Mucosa of descending colon (tissue), 3 donors: ENCODE data around the gene PAK1. TPM values are rescaled to one million over a fixed set of nuclear protein-coding genes. Genes with fewer than 3 reads are reported as not detected.

Experiments used
- ATAC-seq: fragments of 200-7000 bp; cut with Tn5 transposase; one replicate; pipeline ENCODE4 v1.9.1; 2020; ENCODE audit warnings: mild to moderate bottlenecking, moderate library complexity
- DNase-seq, 3 donors: peaks; one replicate each; pipeline ENCODE4 v3.0.0-alpha.2; 2020
- H3K36me3 ChIP-seq: fragments of 200-600 bp; one replicate; pipeline ENCODE4 v1.8.0; 2021; ENCODE audit warnings: low read depth, mild to moderate bottlenecking
- H3K4me1 ChIP-seq: fragments of 200-600 bp; one replicate; pipeline ENCODE4 v1.8.0; 2021; ENCODE audit warnings: low read depth, mild to moderate bottlenecking
- H3K4me3 ChIP-seq: fragments of 200-600 bp; one replicate; pipeline ENCODE4 v1.8.0; 2021; ENCODE audit warnings: mild to moderate bottlenecking
- H3K9me3 ChIP-seq: fragments of 200-600 bp; one replicate; pipeline ENCODE4 v1.8.0; 2021; ENCODE audit warnings: mild to moderate bottlenecking
- CTCF ChIP-seq: fragments of 200-600 bp; IDR thresholded peaks from one replicate; pipeline ENCODE4 v1.8.0; 2022; ENCODE audit warnings: antibody characterized with exemption, mild to moderate bottlenecking
- intact Hi-C, 2 donors: fragments of 100-400 bp; cut with DNase I in 1 of 2; cut with micrococcal nuclease in 1 of 2; formaldehyde crosslinking; loops; one replicate each; pipeline versions ENCODE4 v1.11.0 to v1.11.1; 2022; cut with DNase I, micrococcal nuclease
- total RNA-seq, 3 donors: library from RNA; stranded (reverse); fragmentation: NEBNext Ultra II Directional in 2 of 3; extraction: Animal tissue kit (Norgen Biotek cat#: 25700) in 2 of 3; gene quantifications; one replicate each; pipeline versions ENCODE4 v1.2.1 to v1.2.4, GENCODE V29; 2021 to 2023
- donor health status: DM: no; HTN: no; CAD: no; lungs with moderate emphysema.
- donor health status: DM: no; HTN: no; CAD: no.
- donor health status: DM: no; HTN: yes; CAD: no.

The PAK1 gene
- total RNA-seq, 3 donors from 2014 or later, result 73.5 to 125 (median 116) TPM

- ATAC-seq (no peak), DNase-seq (no peak)
- TF ChIP-seq CTCF, result no peak
- H3K4me1 ChIP-seq, result no peaks in the 10 kb centered on the region
- intact Hi-C loops, result no loop called here
- no peaks in the 10 kb centered on the region for H3K9me3 ChIP-seq
- no peaks in the 10 kb centered on the region for H3K36me3 ChIP-seq
- no peak overlapping the region for H3K4me3 ChIP-seq
These were observed 163.2 kb downstream of the PAK1 start for GRCh38 chr11:77310721-77311120.

- H3K4me1 ChIP-seq, result no peaks in the 10 kb centered on the region
- intact Hi-C loops, result no loop called here
- no peak for TF ChIP-seq CTCF
- ATAC-seq (no peak), DNase-seq (no peak)
- H3K9me3 ChIP-seq, result no peaks in the 10 kb centered on the region
- H3K4me3 ChIP-seq, result no peak overlapping the region
- no peaks in the 10 kb centered on the region for H3K36me3 ChIP-seq
These were observed 164.4 kb downstream of the PAK1 start for GRCh38 chr11:77309401-77310085.

GRCh38 chr11:77308838-77309237 lies 165.1 kb downstream of the PAK1 start:
- H3K36me3 ChIP-seq, result no peaks in the 10 kb centered on the region
- no peaks in the 10 kb centered on the region for H3K9me3 ChIP-seq
- H3K4me3 ChIP-seq, result no peak overlapping the region
- intact Hi-C loops, result no loop called here
- DNase-seq (no peak), ATAC-seq (no peak)
- H3K4me1 ChIP-seq, result no peaks in the 10 kb centered on the region
- no peak for TF ChIP-seq CTCF

GRCh38 chr11:77303328-77303727 lies 170.6 kb downstream of the PAK1 start:
- DNase-seq (no peak), ATAC-seq (no peak)
- Histone ChIP-seq H3K4me1 (no peaks in the 10 kb centered on the region), H3K4me3 (no peak overlapping the region), H3K36me3 (no peaks in the 10 kb centered on the region), H3K9me3 (no peaks in the 10 kb centered on the region)
- intact Hi-C loops, result no loop called here
- no peak for TF ChIP-seq CTCF

- no peak for TF ChIP-seq CTCF
- Histone ChIP-seq H3K4me1 (no peaks in the 10 kb centered on the region), H3K36me3 (no peaks in the 10 kb centered on the region), H3K9me3 (no peaks in the 10 kb centered on the region), H3K4me3 (no peak overlapping the region)
- intact Hi-C loops, result no loop called here
- ATAC-seq, result no peak
- DNase-seq, result no peak
These were observed 171.1 kb downstream of the PAK1 start for GRCh38 chr11:77302752-77303151.

GRCh38 chr11:77301510-77301909 lies 172.4 kb downstream of the PAK1 start, which contains the start of gene GDPD4:
Gene GDPD4 (minus strand): TSS chr11:77301686. CDS start chr11:77285137, 16,549 bp downstream.
- DNase-seq (no peak), ATAC-seq (no peak)
- Histone ChIP-seq H3K4me3 (no peak within 1 kb of the TSS), H3K9me3 (no peaks in the 10 kb centered on the region), H3K36me3 (no peaks in the 10 kb centered on the region), H3K4me1 (no peaks in the 10 kb centered on the region)
- no peak for TF ChIP-seq CTCF
- intact Hi-C loops, result no loop called here
